K562 (cell line): ENCODE measurements around the gene MTX3. TPM values are rescaled to one million over a fixed set of nuclear protein-coding genes. Genes with fewer than 3 reads are reported as not detected.

Experiments
- ATAC-seq: fragments of 200-7000 bp; cut with Tn5 transposase; 3 replicates; pipeline ENCODE4 v1.9.1; 2020; ENCODE audit warnings: moderate library complexity
- BruUV-seq: library from RNA; stranded (reverse); fragments of 400-500 nt; replicated peaks from 2 replicates; lab custom pipeline; 2021; lab: Mats Ljungman, UMichigan
- CTCF ChIA-PET: fragments of 300-600 bp; formaldehyde crosslinking; extraction: SDS; loops from one replicate; lab custom pipeline; 2021; ENCODE audit warnings: low intra/inter-chr PET ratio; lab: Yijun Ruan, JAX
- POLR2A ChIA-PET: fragments of 300-600, 350-650 bp; sonication (Branson Sonifier 250); formaldehyde crosslinking; extraction: SDS; loops from one replicate; lab custom pipeline; 2021; ENCODE audit warnings: antibody characterized with exemption, inconsistent platforms; lab: Yijun Ruan, JAX
- DNase-seq, 4 experiments: peaks; one replicate each; pipeline versions ENCODE4 v3.0.0 to v3.0.0-alpha.2; 2011 to 2018; ENCODE audit warnings: low spot score in 3 of 4, mixed read lengths in 3 of 4; ENCODE audit errors: extremely low read depth in 1 of 4
- FAIRE-seq: peaks from 2 replicates; lab custom pipeline; 2011; peaks lifted over from hg19 to GRCh38; lab: Jason Lieb, UNC
- H2AFZ ChIP-seq: 2 replicates; pipeline ENCODE4 v1.6.0; 2011; ENCODE audit warnings: low read depth, low read length, control low read depth, inconsistent platforms
- H3K27ac ChIP-seq: fragments of 200-600 bp; 3 replicates; pipeline ENCODE4 v1.8.0; 2011; ENCODE audit warnings: low read depth, mild to moderate bottlenecking, control low read depth, inconsistent platforms, low read length, moderate library complexity, mixed read lengths; ENCODE audit errors: extremely low read depth
- H3K27me3 ChIP-seq, 2 experiments: fragments of 300-600 bp in 1 of 2; 2 replicates in 1 of 2; 3 replicates in 1 of 2; pipeline versions ENCODE4 v1.6.0 to v1.8.0; 2011; ENCODE audit warnings: inconsistent platforms in 2 of 2, low read length in 2 of 2, mild to moderate bottlenecking in 1 of 2, mixed read lengths in 1 of 2, moderate library complexity in 1 of 2; ENCODE audit not compliant: control insufficient read depth in 2 of 2, insufficient read depth in 2 of 2
- H3K36me3 ChIP-seq: fragments of 300-600 bp; 3 replicates; pipeline ENCODE4 v1.8.0; 2011; ENCODE audit warnings: mild to moderate bottlenecking, low read length, inconsistent platforms; ENCODE audit not compliant: control insufficient read depth, insufficient read depth
- H3K4me1 ChIP-seq, 2 experiments: fragments of 200-600 bp in 1 of 2; replicated peaks in 1 of 2; 2 replicates in 1 of 2; 3 replicates in 1 of 2; pipeline versions ENCODE4 v1.5.1 to v1.8.0; 2011; ENCODE audit warnings: inconsistent platforms in 2 of 2, low read length in 2 of 2, mild to moderate bottlenecking in 1 of 2, mixed read lengths in 1 of 2, moderate library complexity in 1 of 2; ENCODE audit not compliant: control insufficient read depth in 2 of 2, insufficient read depth in 2 of 2
- H3K4me2 ChIP-seq: 2 replicates; pipeline ENCODE4 v1.6.1; 2011; ENCODE audit warnings: low read length, control low read depth, inconsistent platforms, mixed read lengths; ENCODE audit not compliant: insufficient read depth
- H3K4me3 ChIP-seq: fragments of 200-600 bp; sonication (generic), shearing (Covaris generic); 2 replicates; pipeline ENCODE4 v1.5.1; 2016; ENCODE audit warnings: control low read depth, inconsistent platforms
- H3K79me2 ChIP-seq: fragments of 200-600 bp; 3 replicates; pipeline ENCODE4 v1.8.0; 2011; ENCODE audit warnings: low read length, inconsistent platforms; ENCODE audit not compliant: control insufficient read depth, insufficient read depth
- H3K9ac ChIP-seq, 2 experiments: 2 replicates each; pipeline versions ENCODE4 v1.6.0 to v1.6.1; 2011; ENCODE audit warnings: low read depth in 2 of 2, low read length in 2 of 2, control low read depth in 1 of 2, inconsistent platforms in 1 of 2, mild to moderate bottlenecking in 1 of 2, mixed read lengths in 1 of 2; ENCODE audit not compliant: insufficient read depth in 1 of 2
- H3K9me1 ChIP-seq: one replicate; pipeline ENCODE4 v1.6.0; 2011; ENCODE audit warnings: inconsistent platforms, mild to moderate bottlenecking, low read length, moderate library complexity; ENCODE audit not compliant: control insufficient read depth, insufficient read depth
- H3K9me3 ChIP-seq: replicated peaks from 2 replicates; pipeline ENCODE4 v1.5.1; 2011; ENCODE audit warnings: low read depth, low read length, inconsistent platforms; ENCODE audit not compliant: control insufficient read depth, insufficient read depth
- H4K20me1 ChIP-seq: replicated peaks from 2 replicates; pipeline ENCODE4 v1.6.1; 2011; ENCODE audit warnings: low read length, inconsistent platforms, mixed read lengths; ENCODE audit not compliant: control insufficient read depth, insufficient read depth
- CBFB ChIP-seq: sonication (generic); formaldehyde crosslinking; IDR thresholded peaks from 2 replicates; pipeline ENCODE4 v1.4.0; 2020; ENCODE audit warnings: mild to moderate bottlenecking, missing genetic modification reagents
- MEF2D ChIP-seq: conservative IDR thresholded peaks from 2 replicates; pipeline ENCODE4 v1.6.1; 2016; ENCODE audit warnings: low read depth, missing genetic modification characterization, missing compliant biosample characterization
- RFX5 ChIP-seq: IDR thresholded peaks from 2 replicates; pipeline ENCODE4 v1.6.1; 2011; ENCODE audit warnings: low read depth, mild to moderate bottlenecking, improper control_type of control experiment, low read length
- TEAD1 ChIP-seq, 2 experiments: fragments of 450-650 bp in 1 of 2; sonication (generic) in 1 of 2; formaldehyde crosslinking; IDR thresholded peaks; 2 replicates each; pipeline versions ENCODE4 v1.4.0 to v1.8.0; 2020 to 2022; ENCODE audit warnings: mild to moderate bottlenecking in 2 of 2, missing genetic modification reagents in 1 of 2
- ZNF12 ChIP-seq: sonication (generic); formaldehyde crosslinking; IDR thresholded peaks from 2 replicates; pipeline ENCODE4 v1.4.0; 2020; ENCODE audit warnings: mild to moderate bottlenecking, missing genetic modification reagents
- ZNF253 ChIP-seq: fragments of 250-450 bp; sonication (Bioruptor Pico); conservative IDR thresholded peaks from 2 replicates; pipeline ENCODE4 v1.6.1; 2021; ENCODE audit warnings: mild to moderate bottlenecking
- ZNF75A ChIP-seq: fragments of 450-650 bp; formaldehyde crosslinking; IDR thresholded peaks from 2 replicates; pipeline ENCODE4 v1.4.0; 2020; ENCODE audit warnings: mild to moderate bottlenecking
- in situ Hi-C: fragments of 300-500 bp; cut with MboI; formaldehyde crosslinking; loops from 4 replicates; pipeline ENCODE4 v1.15.0; 2018; ENCODE audit warnings: inconsistent platforms, mixed read lengths
- intact Hi-C: fragments of 100-400 bp; cut with micrococcal nuclease; formaldehyde crosslinking; loops from 2 replicates; pipeline ENCODE4 v1.14.2; 2022
- polyA plus RNA-seq, 8 experiments: library from polyadenylated mRNA; depleted of rRNA in 4 of 8; stranded (reverse) in 5 of 8; unstranded in 3 of 8; fragments of >200 nt; fragmentation: Nextera tagmentation in 2 of 8; fragmentation: Illumina TruSeq in 1 of 8; extraction: Ambion mirVana in 2 of 8; extraction: Trizol in 1 of 8; gene quantifications; 2 replicates each; pipeline versions ENCODE4 v1.2.1 to v1.2.3, GENCODE V29; 2011 to 2014; ENCODE audit warnings: inconsistent platforms in 1 of 8, missing spikeins in 1 of 8
- total RNA-seq, 7 experiments: library from RNA; depleted of rRNA in 6 of 7; stranded (reverse); fragments of >200 nt in 6 of 7; fragmentation: Illumina TruSeq in 2 of 7; extraction: Trizol in 2 of 7; gene quantifications; 2 replicates each; pipeline versions ENCODE4 v1.2.1 to v1.2.3, GENCODE V29; 2011 to 2021; ENCODE audit warnings: low replicate concordance in 1 of 7

The MTX3 gene
- total and polyA plus RNA-seq, 9 of the 15 experiments (the other 6 are each of a cell fraction or from before 2014, with no cell fraction given), result 0.04 to 0.36 (median 0.15) TPM; not detected in 1

- TF ChIP-seq RFX5, result no peak
- no peak for TF ChIP-seq ZNF75A (CRISPR knock-in tag)
- TF ChIP-seq, all 486 proteins: peak for 0
These were observed 861 bp downstream of the MTX3 start (continued) for GRCh38 chr5:79990205-79990597.

DNA sequence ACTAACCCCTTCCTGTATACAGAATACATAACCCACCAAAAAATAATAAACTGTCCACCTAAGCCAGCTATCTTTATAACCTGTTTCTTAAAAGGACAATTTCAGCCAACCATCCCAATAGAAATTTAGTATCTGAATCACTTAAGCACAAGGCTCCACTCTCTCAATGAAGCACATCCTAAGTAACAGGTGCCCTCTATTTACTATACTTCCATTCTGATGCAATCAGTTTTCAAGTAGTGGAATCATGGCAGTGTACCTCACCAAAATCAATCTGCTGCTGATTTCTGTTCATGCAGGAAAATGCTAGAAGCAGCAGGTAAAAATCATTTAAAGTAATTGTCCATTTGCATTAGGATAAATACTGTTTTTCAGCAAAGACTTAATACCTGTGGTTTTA is 4.8 kb downstream of the MTX3 start:
- Histone ChIP-seq H3K9me3 (no peaks in the 10 kb centered on the region), H4K20me1 (no peaks in the 10 kb centered on the region), H3K27ac (no peak overlapping the region), H3K4me2 (no peak overlapping the region), H3K36me3 (no peaks in the 10 kb centered on the region), H3K4me1 (peaks cover 0 to 6% of the 10 kb centered on the region in 2 experiments; a peak in 1 of 5 replicates), H3K9ac (no peak overlapping the region), H3K4me3 (no peak overlapping the region), H3K27me3 (peaks cover 4 to 5% of the 10 kb centered on the region in 2 experiments; a peak in 4 of 5 replicates), H2AFZ (no peak overlapping the region), H3K9me1 (no peaks in the 10 kb centered on the region), H3K79me2 (no peaks in the 10 kb centered on the region)
- TF ChIP-seq ZNF12 (CRISPR knock-in tag), result no peak
- TF ChIP-seq ZNF253 (CRISPR knock-in tag), result no peak
- no peak for TF ChIP-seq CBFB (CRISPR knock-in tag)
- TF ChIP-seq TEAD1 (CRISPR knock-in tag; IDR thresholded peaks at IDR 0.05), result no peak
- TF ChIP-seq MEF2D, result no peak
- FAIRE-seq (no peak), DNase-seq (no peak), ATAC-seq (no peak)
- in situ Hi-C loops, result no loop called here
- intact Hi-C loops, result no loop called here
- ChIA-PET POLR2A (no interaction called here), CTCF (no interaction called here)
- no TSS peak for BruUV-seq
